ENCODE measurements around the gene CD59.

DNA sequence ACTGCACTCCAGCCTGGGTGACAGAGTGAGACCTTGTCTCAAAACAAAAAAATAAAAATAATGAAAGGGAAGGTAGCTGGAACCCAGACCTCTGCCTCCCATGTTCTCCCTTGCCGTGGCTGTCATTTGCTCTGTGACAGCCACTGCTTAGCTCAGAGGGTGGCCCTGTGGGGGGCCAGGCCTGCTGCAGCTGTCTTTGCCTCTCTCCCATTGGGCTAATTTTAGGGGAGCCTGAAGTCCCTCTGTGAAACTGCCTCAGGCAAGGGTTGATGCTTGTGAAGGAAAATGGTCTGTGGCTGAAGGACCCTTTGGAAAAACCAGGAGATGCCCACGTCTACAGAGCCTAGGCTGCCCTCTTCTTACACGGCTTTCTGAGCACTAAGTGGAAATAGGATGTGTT, 78.5 kb downstream of the CD59 start:
- TF ChIP-seq EZH2 (IDR thresholded peaks at IDR 0.05; ENCODE audit: borderline replicate concordance, low read depth, low read length, poor library complexity, severe bottlenecking) = no peak
- TF ChIP-seq, protein P1, sequence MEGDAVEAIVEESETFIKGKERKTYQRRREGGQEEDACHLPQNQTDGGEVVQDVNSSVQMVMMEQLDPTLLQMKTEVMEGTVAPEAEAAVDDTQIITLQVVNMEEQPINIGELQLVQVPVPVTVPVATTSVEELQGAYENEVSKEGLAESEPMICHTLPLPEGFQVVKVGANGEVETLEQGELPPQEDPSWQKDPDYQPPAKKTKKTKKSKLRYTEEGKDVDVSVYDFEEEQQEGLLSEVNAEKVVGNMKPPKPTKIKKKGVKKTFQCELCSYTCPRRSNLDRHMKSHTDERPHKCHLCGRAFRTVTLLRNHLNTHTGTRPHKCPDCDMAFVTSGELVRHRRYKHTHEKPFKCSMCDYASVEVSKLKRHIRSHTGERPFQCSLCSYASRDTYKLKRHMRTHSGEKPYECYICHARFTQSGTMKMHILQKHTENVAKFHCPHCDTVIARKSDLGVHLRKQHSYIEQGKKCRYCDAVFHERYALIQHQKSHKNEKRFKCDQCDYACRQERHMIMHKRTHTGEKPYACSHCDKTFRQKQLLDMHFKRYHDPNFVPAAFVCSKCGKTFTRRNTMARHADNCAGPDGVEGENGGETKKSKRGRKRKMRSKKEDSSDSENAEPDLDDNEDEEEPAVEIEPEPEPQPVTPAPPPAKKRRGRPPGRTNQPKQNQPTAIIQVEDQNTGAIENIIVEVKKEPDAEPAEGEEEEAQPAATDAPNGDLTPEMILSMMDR (conservative IDR thresholded peaks at IDR 0.05; ENCODE audit: low read depth, low read length) = no peak
